MM.1S (cell line): Measurements from ENCODE around the gene ARHGAP8.

Source experiments
- EZH2 ChIP-seq: fragments of 300-600 bp; sonication (generic); optimal IDR thresholded peaks from 2 replicates; pipeline ENCODE3; 2017; ENCODE audit warnings: low read depth, mild to moderate bottlenecking, antibody characterized with exemption, low read length, mixed read lengths
- TF ChIP-seq, protein P1 (sequence below): fragments of 300-600 bp; sonication (generic); IDR thresholded peaks from 2 replicates; pipeline ENCODE4 v1.5.1; 2016; ENCODE audit warnings: antibody characterized with exemption, low read length, mixed read lengths

GRCh38 chr22:44860311-44860710 is 107.9 kb downstream of the ARHGAP8 start:
- TF ChIP-seq, protein P1, sequence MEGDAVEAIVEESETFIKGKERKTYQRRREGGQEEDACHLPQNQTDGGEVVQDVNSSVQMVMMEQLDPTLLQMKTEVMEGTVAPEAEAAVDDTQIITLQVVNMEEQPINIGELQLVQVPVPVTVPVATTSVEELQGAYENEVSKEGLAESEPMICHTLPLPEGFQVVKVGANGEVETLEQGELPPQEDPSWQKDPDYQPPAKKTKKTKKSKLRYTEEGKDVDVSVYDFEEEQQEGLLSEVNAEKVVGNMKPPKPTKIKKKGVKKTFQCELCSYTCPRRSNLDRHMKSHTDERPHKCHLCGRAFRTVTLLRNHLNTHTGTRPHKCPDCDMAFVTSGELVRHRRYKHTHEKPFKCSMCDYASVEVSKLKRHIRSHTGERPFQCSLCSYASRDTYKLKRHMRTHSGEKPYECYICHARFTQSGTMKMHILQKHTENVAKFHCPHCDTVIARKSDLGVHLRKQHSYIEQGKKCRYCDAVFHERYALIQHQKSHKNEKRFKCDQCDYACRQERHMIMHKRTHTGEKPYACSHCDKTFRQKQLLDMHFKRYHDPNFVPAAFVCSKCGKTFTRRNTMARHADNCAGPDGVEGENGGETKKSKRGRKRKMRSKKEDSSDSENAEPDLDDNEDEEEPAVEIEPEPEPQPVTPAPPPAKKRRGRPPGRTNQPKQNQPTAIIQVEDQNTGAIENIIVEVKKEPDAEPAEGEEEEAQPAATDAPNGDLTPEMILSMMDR: no peak
- TF ChIP-seq EZH2: no peak
